Measurements from ENCODE around the gene CYP4Z1. TPM values are rescaled to one million over a fixed set of nuclear protein-coding genes. Genes with fewer than 3 reads are reported as not detected.
"Not testable (repeated sequence)": the region's sequence is repeated elsewhere in the genome, so short reads cannot be mapped to it uniquely, and the experiment has no call there.

Gene CYP4Z1
- total RNA-seq, 1 experiment from 2014 or later: not detected

DNA sequence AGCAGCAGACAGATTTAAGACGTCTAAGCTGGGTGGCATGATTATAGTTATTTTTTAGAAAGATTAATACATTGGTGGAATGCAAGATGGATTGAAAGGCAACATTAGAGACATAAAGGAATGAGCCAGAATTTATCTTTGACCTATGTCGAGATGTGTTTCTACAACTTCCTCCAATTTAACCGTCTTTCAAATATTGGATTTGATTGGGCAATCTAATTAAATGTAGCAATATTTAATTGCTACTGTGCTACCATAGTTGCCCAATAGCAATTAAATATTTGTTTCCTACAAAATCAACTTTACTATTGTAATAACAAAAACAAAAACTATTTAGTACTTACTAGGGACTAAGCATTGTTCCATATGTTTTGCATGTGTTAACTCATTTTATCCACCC is 39.8 kb downstream of the CYP4Z1 start:
- no peaks in the 10 kb centered on the region for H3K36me3 ChIP-seq (replicated peaks; ENCODE audit: control insufficient read depth, insufficient read depth, low read length)
- no peak overlapping the region for H3K4me3 ChIP-seq (ENCODE audit: insufficient read depth, low read depth, low read length)
- DNase-seq: no peak
- H3K27me3 ChIP-seq (ENCODE audit: control insufficient read depth, insufficient read depth, low read length): no peaks in the 10 kb centered on the region

DNA sequence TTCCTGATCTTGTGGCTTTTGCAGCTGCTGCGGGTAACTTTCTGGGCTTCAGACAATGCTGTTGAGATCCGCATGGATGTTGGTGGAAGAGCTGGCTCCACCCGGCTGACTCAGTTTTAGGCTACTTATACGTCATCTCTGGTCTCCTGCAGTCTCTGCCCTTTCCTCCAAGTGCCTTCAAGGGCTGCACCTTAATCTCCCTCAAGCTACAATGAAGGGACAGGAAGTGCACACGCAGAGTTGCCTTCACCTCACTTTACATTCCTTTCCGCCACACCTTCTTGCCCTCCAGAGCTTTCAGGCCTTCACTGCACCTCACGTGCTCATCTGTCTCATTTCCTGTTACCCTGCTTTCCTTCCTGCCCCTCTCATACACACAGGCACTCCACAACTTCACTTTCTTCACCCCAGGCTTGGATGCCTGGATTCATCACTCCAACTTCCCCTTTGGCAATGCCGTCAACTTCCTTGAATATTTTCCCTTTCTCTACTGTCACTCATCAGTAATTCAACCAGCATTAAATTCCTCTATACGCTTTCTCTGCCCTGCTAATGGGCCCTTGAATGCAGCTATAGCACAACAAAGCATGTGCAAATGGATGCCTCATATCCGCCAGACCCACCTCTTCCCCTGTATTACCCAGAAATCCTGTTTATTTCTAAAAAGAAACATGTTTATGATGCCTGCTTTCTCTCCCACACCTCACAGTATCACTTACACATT is 41.0 kb downstream of the CYP4Z1 start:
- not testable (repeated sequence) for H3K27me3 ChIP-seq (ENCODE audit: control insufficient read depth, insufficient read depth, low read length); H3K4me3 ChIP-seq (ENCODE audit: insufficient read depth, low read depth, low read length); DNase-seq; H3K36me3 ChIP-seq (replicated peaks; ENCODE audit: control insufficient read depth, insufficient read depth, low read length)

DNA sequence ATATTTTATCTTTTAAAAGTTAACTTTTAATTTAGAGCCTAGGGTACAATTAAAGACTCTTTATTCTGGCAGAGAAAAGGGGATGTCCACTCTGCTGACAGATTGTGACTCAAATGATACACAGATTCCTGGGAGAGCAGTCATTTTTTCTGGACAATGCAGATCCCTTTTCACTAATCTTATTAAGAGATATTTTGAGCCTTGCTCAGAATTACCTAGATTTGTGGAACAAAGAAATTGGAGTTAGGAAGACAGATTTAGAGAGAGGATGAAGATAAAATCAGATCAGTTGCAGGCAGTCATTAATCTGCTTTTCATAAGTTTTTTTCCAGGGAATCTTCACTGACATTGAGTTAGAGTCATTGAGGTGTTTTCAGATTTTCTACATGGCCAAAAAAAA is 42.5 kb downstream of the CYP4Z1 start:
- not testable (repeated sequence) for H3K27me3 ChIP-seq (ENCODE audit: control insufficient read depth, insufficient read depth, low read length); H3K4me3 ChIP-seq (ENCODE audit: insufficient read depth, low read depth, low read length); H3K36me3 ChIP-seq (replicated peaks; ENCODE audit: control insufficient read depth, insufficient read depth, low read length); DNase-seq

DNA sequence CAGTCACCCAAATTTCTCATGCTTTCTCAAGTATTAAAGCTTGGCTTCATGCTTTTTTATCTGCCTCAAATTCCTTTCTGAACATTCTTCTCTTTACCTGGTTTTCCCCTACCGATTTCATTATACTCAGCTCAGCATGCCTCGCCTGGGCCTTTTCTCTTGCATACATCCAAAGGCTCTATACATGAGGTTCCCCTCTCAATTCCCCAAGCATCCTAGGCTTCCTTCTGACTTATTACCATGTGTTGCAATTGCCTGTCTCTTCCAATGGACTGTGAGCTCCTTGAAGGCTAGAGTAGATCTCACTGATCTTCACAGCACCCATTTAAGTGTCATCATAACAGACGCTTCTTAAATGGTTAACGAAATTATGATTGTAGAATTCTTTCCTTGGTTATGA is 46.1 kb downstream of the CYP4Z1 start:
- H3K4me3 ChIP-seq (ENCODE audit: insufficient read depth, low read depth, low read length): no peak overlapping the region
- H3K36me3 ChIP-seq (replicated peaks; ENCODE audit: control insufficient read depth, insufficient read depth, low read length): no peaks in the 10 kb centered on the region
- no peaks in the 10 kb centered on the region for H3K27me3 ChIP-seq (ENCODE audit: control insufficient read depth, insufficient read depth, low read length)
- DNase-seq: peak; percentile 13

DNA sequence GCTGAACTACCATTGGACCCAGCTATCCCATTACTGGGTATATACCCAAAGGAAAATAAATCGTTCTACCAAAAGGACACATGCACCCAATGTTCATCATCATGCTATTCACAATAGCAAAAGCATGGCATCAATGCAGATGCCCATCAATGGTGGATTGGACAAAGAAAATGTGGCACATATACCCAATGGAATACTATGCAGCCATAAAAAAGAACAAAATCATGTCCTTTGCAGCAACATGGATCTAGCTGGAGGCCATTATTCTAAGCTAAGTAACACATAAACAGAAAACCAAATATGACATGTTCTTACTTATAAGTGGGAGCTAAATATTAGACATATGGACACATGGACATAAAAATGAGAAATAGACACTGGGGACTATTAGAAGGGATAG is 54.0 kb downstream of the CYP4Z1 start:
- H3K36me3 ChIP-seq (replicated peaks; ENCODE audit: control insufficient read depth, insufficient read depth, low read length); H3K27me3 ChIP-seq (ENCODE audit: control insufficient read depth, insufficient read depth, low read length); DNase-seq; H3K4me3 ChIP-seq (ENCODE audit: insufficient read depth, low read depth, low read length): not testable (repeated sequence)

DNA sequence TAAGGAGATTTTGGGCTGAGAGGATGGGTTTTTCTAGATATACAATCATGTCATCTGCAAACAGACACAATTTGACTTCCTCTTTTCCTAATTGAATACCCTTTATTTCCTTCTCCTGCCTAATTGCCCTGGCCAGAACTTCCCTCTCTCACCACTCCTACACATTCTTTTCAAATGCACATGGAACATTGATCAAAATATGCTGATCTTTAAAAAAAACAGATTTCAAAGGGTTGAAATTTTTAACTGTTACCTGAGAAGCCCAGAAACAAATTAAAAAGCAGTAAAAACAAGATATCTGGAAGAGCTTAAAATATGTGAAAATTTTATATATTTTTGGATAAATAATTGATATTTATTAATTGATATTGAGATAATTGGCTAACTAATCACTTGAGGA is 57.8 kb downstream of the CYP4Z1 start:
- H3K36me3 ChIP-seq (replicated peaks; ENCODE audit: control insufficient read depth, insufficient read depth, low read length); H3K27me3 ChIP-seq (ENCODE audit: control insufficient read depth, insufficient read depth, low read length); DNase-seq; H3K4me3 ChIP-seq (ENCODE audit: insufficient read depth, low read depth, low read length): not testable (repeated sequence)

DNA sequence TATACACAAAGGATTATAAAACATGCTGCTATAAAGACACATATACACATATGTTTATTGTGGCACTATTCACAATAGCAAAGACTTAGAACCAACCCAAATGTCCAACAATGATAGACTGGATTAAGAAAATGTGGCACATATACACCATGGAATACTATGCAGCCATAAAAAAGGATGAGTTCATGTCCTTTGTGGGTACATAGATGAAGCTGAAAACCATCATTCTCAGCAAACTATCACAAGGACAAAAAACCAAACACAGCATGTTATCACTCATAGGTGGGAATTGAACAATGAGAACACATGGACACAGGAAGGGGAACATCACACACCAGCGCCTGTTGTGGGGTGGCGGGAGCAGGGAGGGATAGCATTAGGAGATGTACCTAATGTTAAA is 60.0 kb downstream of the CYP4Z1 start:
- not testable (repeated sequence) for H3K4me3 ChIP-seq (ENCODE audit: insufficient read depth, low read depth, low read length); H3K36me3 ChIP-seq (replicated peaks; ENCODE audit: control insufficient read depth, insufficient read depth, low read length); H3K27me3 ChIP-seq (ENCODE audit: control insufficient read depth, insufficient read depth, low read length); DNase-seq

DNA sequence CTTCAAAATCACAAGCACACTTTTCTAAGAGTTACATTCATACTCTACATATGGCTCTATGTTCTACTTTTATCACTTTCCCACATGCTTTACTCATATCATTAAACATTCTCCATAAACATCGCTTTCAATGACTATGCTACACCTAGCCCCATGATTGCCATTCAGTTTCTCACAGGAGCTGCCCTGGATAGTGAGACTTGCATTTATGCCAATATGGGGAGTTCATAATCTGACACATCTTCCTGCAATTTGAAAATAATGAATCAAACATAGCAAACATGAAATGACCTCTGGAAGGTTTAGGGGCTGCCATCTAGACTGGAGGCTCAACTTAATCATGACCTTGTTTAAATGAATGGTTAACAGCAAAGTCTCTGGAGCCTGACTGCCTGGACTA is 61.2 kb downstream of the CYP4Z1 start:
- Histone ChIP-seq H3K4me3 (ENCODE audit: insufficient read depth, low read depth, low read length) (no peak overlapping the region), H3K36me3 (replicated peaks; ENCODE audit: control insufficient read depth, insufficient read depth, low read length) (no peaks in the 10 kb centered on the region), H3K27me3 (ENCODE audit: control insufficient read depth, insufficient read depth, low read length) (no peaks in the 10 kb centered on the region)
- DNase-seq: no peak

DNA sequence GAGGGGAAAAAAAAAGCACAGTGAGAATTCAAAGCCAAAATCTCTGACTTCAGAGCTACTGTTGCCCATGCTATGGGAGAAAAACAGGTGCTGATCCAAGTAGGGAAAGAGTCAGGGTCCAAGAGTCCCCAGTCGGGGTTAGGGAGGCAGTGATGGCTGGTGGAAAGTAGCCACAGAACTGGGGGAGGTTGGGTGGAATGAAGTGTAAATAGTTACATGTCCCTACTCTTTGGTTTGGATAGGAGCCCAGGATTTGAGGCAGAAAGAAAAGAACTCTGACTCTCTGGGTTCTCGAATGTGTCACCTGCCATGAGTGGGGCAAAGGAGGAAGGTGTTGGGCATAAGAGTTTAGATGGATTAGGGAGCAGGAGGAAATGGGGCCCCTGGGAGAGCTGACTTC is 61.8 kb downstream of the CYP4Z1 start:
- DNase-seq; H3K4me3 ChIP-seq (ENCODE audit: insufficient read depth, low read depth, low read length); H3K27me3 ChIP-seq (ENCODE audit: control insufficient read depth, insufficient read depth, low read length); H3K36me3 ChIP-seq (replicated peaks; ENCODE audit: control insufficient read depth, insufficient read depth, low read length): not testable (repeated sequence)

DNA sequence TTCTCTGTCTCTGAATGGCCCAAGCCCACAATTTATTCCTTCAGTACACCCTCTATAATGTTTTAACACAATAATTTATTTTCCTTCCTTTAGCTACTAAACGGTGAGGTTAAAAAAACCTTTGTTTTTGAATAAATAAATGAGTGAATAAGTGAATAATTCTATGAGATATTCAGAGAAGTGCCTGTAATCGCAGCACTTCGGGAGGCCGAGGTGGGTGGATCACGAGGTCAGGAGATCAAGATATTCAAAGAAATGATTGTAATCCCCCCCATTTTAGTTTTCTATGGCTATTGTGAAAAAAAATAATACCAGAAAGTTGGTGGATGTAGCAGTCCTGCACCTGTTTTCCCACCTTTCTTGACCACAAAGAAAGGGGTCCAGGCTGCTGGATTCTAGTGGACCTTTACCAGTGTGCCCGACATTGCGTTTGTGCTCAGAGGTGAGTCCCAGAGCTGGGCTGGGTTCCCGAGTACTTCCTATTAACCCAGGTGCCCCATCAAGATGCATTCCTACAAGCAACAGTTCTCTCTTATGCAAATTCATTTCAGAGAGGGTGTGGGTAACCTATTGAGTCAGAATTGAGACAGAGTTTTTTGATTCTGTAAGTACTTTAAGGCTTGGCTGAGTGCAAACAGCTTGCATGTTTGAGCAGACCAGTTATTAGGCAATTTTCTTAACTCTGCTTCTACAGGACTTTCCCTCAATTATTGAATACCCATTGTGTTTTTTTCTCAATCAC is 62.6 kb downstream of the CYP4Z1 start:
- H3K27me3 ChIP-seq (ENCODE audit: control insufficient read depth, insufficient read depth, low read length); H3K36me3 ChIP-seq (replicated peaks; ENCODE audit: control insufficient read depth, insufficient read depth, low read length); DNase-seq; H3K4me3 ChIP-seq (ENCODE audit: insufficient read depth, low read depth, low read length): not testable (repeated sequence)

DNA sequence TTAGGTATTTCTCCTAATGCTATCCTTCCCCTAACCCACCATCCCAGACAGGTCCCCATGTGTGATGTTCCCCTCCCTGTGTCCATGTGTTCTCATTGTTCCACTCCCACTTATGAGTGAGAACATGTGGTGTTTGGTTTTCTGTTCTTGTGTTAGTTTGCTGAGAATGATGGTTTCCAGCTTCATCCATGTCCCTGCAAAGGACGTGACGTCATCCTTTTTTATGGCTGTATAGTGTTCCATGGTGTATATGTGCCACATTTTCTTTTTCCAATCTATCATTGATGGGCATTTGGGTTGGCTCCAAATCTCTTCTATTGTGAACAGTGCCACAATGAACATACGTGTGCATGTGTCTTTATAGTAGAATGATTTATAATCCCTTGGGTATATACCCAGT is 65.6 kb downstream of the CYP4Z1 start:
- not testable (repeated sequence) for H3K27me3 ChIP-seq (ENCODE audit: control insufficient read depth, insufficient read depth, low read length); H3K4me3 ChIP-seq (ENCODE audit: insufficient read depth, low read depth, low read length); H3K36me3 ChIP-seq (replicated peaks; ENCODE audit: control insufficient read depth, insufficient read depth, low read length); DNase-seq

DNA sequence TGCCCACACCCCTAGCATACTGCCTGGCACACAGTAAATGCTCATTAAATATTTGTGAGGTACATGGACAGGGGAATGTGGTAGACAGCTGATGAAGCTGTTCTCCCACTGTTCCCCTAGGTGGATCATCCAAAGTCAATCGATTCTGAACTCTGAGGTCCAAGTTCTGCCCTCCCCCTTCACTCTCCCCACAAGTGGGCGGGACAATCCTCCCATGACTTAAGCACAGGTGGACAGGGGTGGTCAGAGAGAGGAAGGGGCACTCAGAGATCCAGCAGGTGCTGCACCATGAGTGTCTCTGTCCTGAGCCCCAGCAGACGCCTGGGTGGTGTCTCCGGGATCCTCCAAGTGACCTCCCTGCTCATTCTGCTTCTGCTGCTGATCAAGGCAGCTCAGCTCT is 70.2 kb downstream of the CYP4Z1 start, which contains the start of gene CYP4A22:
TSS of gene CYP4A22 (plus strand) at position 244 of the 400 bp plus-strand sequence. CDS start at position 289, 45 bp downstream.
- no peak for DNase-seq
- no peaks in the 10 kb centered on the region for H3K27me3 ChIP-seq (ENCODE audit: control insufficient read depth, insufficient read depth, low read length)
- H3K36me3 ChIP-seq (replicated peaks; ENCODE audit: control insufficient read depth, insufficient read depth, low read length): no peaks in the 10 kb centered on the region
- H3K4me3 ChIP-seq (ENCODE audit: insufficient read depth, low read depth, low read length): no peak within 1 kb of the TSS

DNA sequence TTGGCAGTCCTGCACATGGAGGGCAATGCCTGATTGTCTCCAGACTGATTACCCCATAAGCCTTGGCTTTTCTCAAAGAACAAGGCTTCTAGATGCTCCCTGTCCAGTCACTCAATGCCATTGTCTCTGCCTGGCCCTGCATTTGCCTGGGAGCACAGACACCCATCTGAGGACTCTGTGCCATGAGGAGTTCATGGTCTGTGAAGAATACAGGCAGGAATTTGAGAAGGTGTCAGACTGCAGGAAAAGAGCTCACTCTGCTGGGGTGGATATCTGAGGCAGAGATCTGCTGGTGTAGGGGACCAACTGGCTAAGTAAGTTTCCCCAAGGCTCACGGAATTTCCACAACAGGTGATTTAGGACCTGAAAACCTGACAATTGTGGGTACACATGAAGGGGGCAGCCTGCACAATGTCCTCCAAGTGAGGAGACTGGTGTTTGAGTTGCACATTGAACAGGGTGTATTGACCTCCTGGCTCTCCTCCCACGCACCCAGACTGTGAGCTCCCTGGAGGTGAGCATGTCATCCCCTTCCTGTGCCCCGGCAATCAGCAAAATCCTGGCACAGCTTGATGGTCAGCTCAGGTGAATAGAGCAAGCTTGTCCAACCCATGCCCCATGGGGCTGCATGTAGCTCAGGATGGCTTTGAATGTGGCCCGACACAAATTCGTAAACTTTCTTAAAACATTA is 71.0 kb downstream of the CYP4Z1 start:
- Histone ChIP-seq H3K4me3 (ENCODE audit: insufficient read depth, low read depth, low read length) (no peak overlapping the region), H3K27me3 (ENCODE audit: control insufficient read depth, insufficient read depth, low read length) (no peaks in the 10 kb centered on the region), H3K36me3 (replicated peaks; ENCODE audit: control insufficient read depth, insufficient read depth, low read length) (no peaks in the 10 kb centered on the region)
- DNase-seq: no peak

DNA sequence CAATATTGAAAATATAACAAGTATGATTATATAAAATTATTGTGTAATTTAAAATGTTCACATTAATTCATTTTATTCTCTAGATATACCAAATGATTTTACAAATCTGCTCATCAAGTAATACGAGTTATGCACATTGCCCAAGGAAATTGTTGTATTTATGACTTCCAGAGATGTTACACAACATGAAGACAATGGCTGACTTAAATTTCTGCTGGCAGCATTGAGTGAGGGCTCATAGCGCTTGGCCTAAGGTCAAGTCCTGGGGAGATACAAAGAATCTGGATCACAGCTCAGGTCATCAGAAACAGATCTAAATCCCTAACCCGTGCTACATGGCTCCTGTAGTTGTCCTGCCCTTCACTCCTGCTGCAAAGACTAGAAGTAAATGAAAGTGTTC is 73.3 kb downstream of the CYP4Z1 start:
- DNase-seq; H3K4me3 ChIP-seq (ENCODE audit: insufficient read depth, low read depth, low read length); H3K36me3 ChIP-seq (replicated peaks; ENCODE audit: control insufficient read depth, insufficient read depth, low read length); H3K27me3 ChIP-seq (ENCODE audit: control insufficient read depth, insufficient read depth, low read length): not testable (repeated sequence)

DNA sequence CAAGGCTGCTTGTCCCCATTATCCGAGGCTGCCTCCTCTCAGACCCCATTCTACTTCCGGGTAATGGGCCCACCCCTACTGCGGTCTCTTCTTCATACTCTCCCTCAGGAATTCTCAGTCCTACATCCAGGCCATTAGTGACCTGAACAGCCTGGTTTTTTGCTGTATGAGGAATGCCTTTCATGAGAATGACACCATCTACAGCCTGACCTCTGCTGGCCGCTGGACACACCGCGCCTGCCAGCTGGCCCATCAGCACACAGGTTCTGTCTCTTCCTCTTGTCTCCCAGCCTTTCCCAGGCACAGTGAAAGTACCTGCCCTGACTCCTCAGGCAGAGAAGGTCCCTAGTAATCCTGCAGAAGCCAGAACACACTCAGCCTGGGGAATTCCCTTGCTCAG is 76.6 kb downstream of the CYP4Z1 start:
- not testable (repeated sequence) for H3K27me3 ChIP-seq (ENCODE audit: control insufficient read depth, insufficient read depth, low read length); H3K36me3 ChIP-seq (replicated peaks; ENCODE audit: control insufficient read depth, insufficient read depth, low read length); H3K4me3 ChIP-seq (ENCODE audit: insufficient read depth, low read depth, low read length)
- DNase-seq: peak; percentile 22
